ENCODE data around the gene FARS2.

DNA sequence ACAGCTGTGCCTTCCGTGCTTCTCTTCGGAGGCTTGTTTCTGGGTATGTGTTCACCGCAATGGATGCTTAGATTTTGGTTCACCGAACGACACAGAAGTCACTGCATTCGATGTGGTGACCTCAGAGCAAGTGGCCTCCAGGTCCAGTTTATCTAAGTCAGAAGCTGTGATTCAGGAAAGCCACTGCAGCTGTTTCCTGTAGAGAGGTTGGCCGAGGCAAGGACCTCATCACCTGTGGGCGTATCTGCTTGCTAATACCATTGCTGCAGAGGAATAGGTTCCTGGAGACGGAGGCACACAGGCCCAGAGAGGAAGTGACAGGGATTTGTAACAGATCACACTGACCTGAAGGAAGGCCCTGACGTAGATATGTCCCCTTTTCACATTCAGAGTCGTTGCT lies 82.7 kb downstream of the FARS2 start:
- TF ChIP-seq EZH2 (IDR thresholded peaks at IDR 0.05; ENCODE audit: low read length, missing control alignments) = no peak
- TF ChIP-seq CTCF (conservative IDR thresholded peaks at IDR 0.05 in 1 of 2, IDR thresholded peaks at IDR 0.05 in 1 of 2; ENCODE audit: low read depth in 1 of 2, low read length in 2 of 2) = no peak

Data from fibroblast of lung (primary cell).